Thymus (tissue), 11 donors: Measurements from ENCODE around the gene CUL9. TPM values are rescaled to one million over a fixed set of nuclear protein-coding genes. Genes with fewer than 3 reads are reported as not detected.

Source experiments
- DNase-seq, 9 donors: peaks; one replicate each; pipeline ENCODE4 v3.0.0-alpha.2; 2013; ENCODE audit warnings: low spot score in 9 of 9, low read depth in 6 of 9, missing footprints in 1 of 9
- H3K27ac ChIP-seq, 2 donors: one replicate each; pipeline ENCODE4 v1.5.1; 2013; ENCODE audit warnings: control low read depth in 1 of 2, low read depth in 1 of 2, low read length in 1 of 2, mild to moderate bottlenecking in 1 of 2, moderate library complexity in 1 of 2
- H3K27me3 ChIP-seq, 2 donors: one replicate each; pipeline ENCODE4 v1.5.1; 2013; ENCODE audit warnings: low read length in 1 of 2; ENCODE audit not compliant: control insufficient read depth in 2 of 2, insufficient read depth in 1 of 2
- H3K36me3 ChIP-seq, 2 donors: one replicate each; pipeline ENCODE4 v1.5.1; 2013; ENCODE audit warnings: low read length in 1 of 2, mild to moderate bottlenecking in 1 of 2, moderate library complexity in 1 of 2; ENCODE audit not compliant: control insufficient read depth in 2 of 2, insufficient read depth in 2 of 2
- H3K4me1 ChIP-seq, 2 donors: one replicate each; pipeline ENCODE4 v1.5.1; 2013; ENCODE audit warnings: low read length in 2 of 2; ENCODE audit not compliant: control insufficient read depth in 2 of 2, insufficient read depth in 2 of 2
- H3K4me3 ChIP-seq, 2 donors: one replicate each; pipeline ENCODE4 v1.5.1; 2013; ENCODE audit warnings: low read length in 2 of 2, control low read depth in 1 of 2, mild to moderate bottlenecking in 1 of 2
- H3K9me3 ChIP-seq, 2 donors: one replicate each; pipeline ENCODE4 v1.5.1; 2013; ENCODE audit warnings: low read length in 1 of 2, mild to moderate bottlenecking in 1 of 2; ENCODE audit not compliant: control insufficient read depth in 2 of 2, insufficient read depth in 1 of 2
- WGBS: extraction: QIAGEN DNeasy Blood & Tissue Kit; methylation state at CpG from one replicate; pipeline ENCODE4 v1.1.7; 2013; 5-methylcytosine and 5-hydroxymethylcytosine counted together
- polyA plus RNA-seq: library from polyadenylated mRNA; stranded (reverse); fragments of 200-250 nt; gene quantifications from one replicate; pipeline ENCODE4 v1.2.3, GENCODE V29; 2013
- total RNA-seq: library from RNA; stranded (reverse); fragments of 120-200 nt; gene quantifications from one replicate; pipeline ENCODE4 v1.2.4, GENCODE V29; 2013
- donor health status: healthy.

CUL9 gene
- total and polyA plus RNA-seq, 2 donors = 25.3 to 119 TPM

DNA sequence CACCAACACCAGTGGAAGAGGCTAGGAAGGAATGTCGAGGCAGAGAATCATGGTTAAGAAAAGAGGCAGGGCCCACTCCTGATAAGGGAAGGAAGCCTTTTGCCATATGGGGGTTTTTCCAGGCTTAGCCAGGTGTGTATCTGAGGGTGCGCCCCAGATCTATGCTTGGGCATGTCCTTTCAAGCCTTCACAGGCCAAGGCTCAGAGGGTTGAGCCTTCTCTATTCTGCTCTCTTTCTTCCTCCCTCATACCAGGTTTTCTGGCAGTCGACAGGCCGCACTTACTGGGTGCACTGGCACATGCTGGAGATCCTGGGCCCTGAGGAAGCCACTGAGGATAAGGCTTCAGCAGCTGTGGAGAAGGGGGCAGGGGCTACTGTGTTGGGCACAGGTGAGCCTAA is 4.7 kb downstream of the CUL9 start:
- peaks cover 25 to 40% of the 10 kb centered on the region in 2 donors for H3K4me1 ChIP-seq
- WGBS = 96% methylated on average over 4 of the region's 4 CpGs
- peaks cover 0 to 6% of the 10 kb centered on the region in 2 donors for H3K9me3 ChIP-seq
- H3K36me3 ChIP-seq = peaks cover 34 to 46% of the 10 kb centered on the region in 2 donors
- no peaks in the 10 kb centered on the region for H3K27me3 ChIP-seq
- no peak overlapping the region for H3K4me3 ChIP-seq
- peak overlapping the region in 1 of 2 donors; percentile 10 for H3K27ac ChIP-seq
- DNase-seq = no peak

GRCh38 chr6:43187821-43188220 is 5.8 kb downstream of the CUL9 start:
- Histone ChIP-seq H3K27me3 (no peaks in the 10 kb centered on the region), H3K36me3 (peaks cover 43 to 50% of the 10 kb centered on the region in 2 donors), H3K9me3 (peaks cover 0 to 4% of the 10 kb centered on the region in 2 donors), H3K4me1 (peaks cover 19 to 34% of the 10 kb centered on the region in 2 donors), H3K4me3 (no peak overlapping the region), H3K27ac (no peak overlapping the region)
- WGBS = 97% methylated on average over 7 of the region's 7 CpGs
- DNase-seq = no peak

- peaks cover 0 to 4% of the 10 kb centered on the region in 2 donors for H3K9me3 ChIP-seq
- H3K36me3 ChIP-seq = peaks cover 49 to 55% of the 10 kb centered on the region in 2 donors
- DNase-seq = no peak
- 98% methylated on average over 10 of the region's 10 CpGs for WGBS
- peaks cover 14 to 29% of the 10 kb centered on the region in 2 donors for H3K4me1 ChIP-seq
- H3K27me3 ChIP-seq = no peaks in the 10 kb centered on the region
- H3K4me3 ChIP-seq = no peak overlapping the region
- H3K27ac ChIP-seq = no peak overlapping the region
These were observed 6.4 kb downstream of the CUL9 start for GRCh38 chr6:43188426-43188825.

DNA sequence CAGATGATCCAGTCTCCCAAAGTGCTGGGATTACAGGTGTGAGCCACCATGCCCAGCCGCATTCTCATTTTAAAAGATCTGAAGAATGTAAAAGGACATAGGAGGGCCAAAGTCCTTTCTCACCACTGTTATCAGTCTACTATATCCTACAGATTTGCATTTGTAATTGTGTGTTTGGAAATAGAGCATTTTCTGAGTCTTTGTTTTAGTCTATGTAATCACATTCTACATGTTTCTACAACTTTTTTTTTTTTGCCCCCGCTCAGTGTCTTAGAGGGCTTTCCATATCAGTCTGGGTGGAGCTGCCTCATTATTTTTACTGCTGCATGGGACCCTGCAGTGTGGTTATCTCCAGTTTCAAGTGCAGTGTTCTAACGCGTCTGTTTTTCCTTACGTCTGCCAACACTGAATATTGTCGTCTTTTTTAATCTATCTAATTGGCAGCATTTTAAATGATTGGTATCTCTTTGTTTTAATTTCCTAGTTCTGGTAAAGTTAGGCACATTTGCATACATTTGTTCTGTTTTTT is 7.8 kb downstream of the CUL9 start:
- no peak overlapping the region for H3K4me3 ChIP-seq
- no peaks in the 10 kb centered on the region for H3K27me3 ChIP-seq
- H3K27ac ChIP-seq = no peak overlapping the region
- H3K4me1 ChIP-seq = peaks cover 9 to 19% of the 10 kb centered on the region in 2 donors
- WGBS = 96% methylated on average over 6 of the region's 6 CpGs
- H3K36me3 ChIP-seq = peaks cover 48 to 59% of the 10 kb centered on the region in 2 donors
- peaks cover 0 to 4% of the 10 kb centered on the region in 2 donors for H3K9me3 ChIP-seq
- no peak for DNase-seq

- WGBS = 97% methylated on average over 9 of the region's 9 CpGs
- no peaks in the 10 kb centered on the region for H3K27me3 ChIP-seq
- H3K36me3 ChIP-seq = peaks cover 47 to 58% of the 10 kb centered on the region in 2 donors
- no peak for DNase-seq
- H3K4me1 ChIP-seq = no peaks in the 10 kb centered on the region
- no peak overlapping the region for H3K27ac ChIP-seq
- no peak overlapping the region for H3K4me3 ChIP-seq
- H3K9me3 ChIP-seq = no peaks in the 10 kb centered on the region
These were observed 10.9 kb downstream of the CUL9 start for GRCh38 chr6:43192911-43193310.

GRCh38 chr6:43193929-43194328 is 11.9 kb downstream of the CUL9 start:
- Histone ChIP-seq H3K27ac (no peak overlapping the region), H3K27me3 (no peaks in the 10 kb centered on the region), H3K4me3 (no peak overlapping the region), H3K4me1 (no peaks in the 10 kb centered on the region), H3K9me3 (peaks cover 0 to 4% of the 10 kb centered on the region in 2 donors), H3K36me3 (peaks cover 42 to 52% of the 10 kb centered on the region in 2 donors)
- WGBS = over 99% methylated on average over 5 of the region's 5 CpGs
- no peak for DNase-seq

GRCh38 chr6:43196337-43196736 is 14.3 kb downstream of the CUL9 start:
- 98% methylated on average over 5 of the region's 5 CpGs for WGBS
- peaks cover 0 to 4% of the 10 kb centered on the region in 2 donors for H3K9me3 ChIP-seq
- no peak overlapping the region for H3K27ac ChIP-seq
- H3K36me3 ChIP-seq = peaks cover 52 to 66% of the 10 kb centered on the region in 2 donors
- no peaks in the 10 kb centered on the region for H3K4me1 ChIP-seq
- DNase-seq = no peak
- H3K4me3 ChIP-seq = no peak overlapping the region
- H3K27me3 ChIP-seq = no peaks in the 10 kb centered on the region

DNA sequence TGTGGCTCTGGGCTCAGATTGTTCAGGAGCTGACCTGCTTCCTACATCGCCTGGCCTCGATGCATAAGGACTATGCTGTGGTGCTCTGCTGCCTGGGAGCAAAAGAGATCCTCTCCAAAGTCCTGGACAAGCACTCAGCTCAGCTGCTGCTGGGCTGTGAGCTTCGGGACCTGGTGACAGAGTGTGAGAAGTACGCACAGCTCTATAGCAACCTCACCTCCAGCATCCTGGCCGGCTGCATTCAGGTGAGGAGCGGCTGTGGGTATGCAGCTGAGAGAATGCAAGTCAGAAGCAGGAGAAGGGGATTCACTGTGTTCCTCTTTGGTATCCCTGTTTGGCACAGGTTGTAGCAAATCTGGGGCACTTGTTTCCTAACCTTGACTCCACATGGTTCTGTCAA is 17.9 kb downstream of the CUL9 start:
- Histone ChIP-seq H3K9me3 (peaks cover 0 to 4% of the 10 kb centered on the region in 2 donors), H3K4me3 (no peak overlapping the region), H3K4me1 (no peaks in the 10 kb centered on the region), H3K36me3 (peaks cover 47 to 65% of the 10 kb centered on the region in 2 donors), H3K27ac (no peak overlapping the region), H3K27me3 (no peaks in the 10 kb centered on the region)
- no peak for DNase-seq
- WGBS = 97% methylated on average over 6 of the region's 6 CpGs

GRCh38 chr6:43200541-43200940 is 18.5 kb downstream of the CUL9 start:
- no peaks in the 10 kb centered on the region for H3K4me1 ChIP-seq
- peaks cover 0 to 4% of the 10 kb centered on the region in 2 donors for H3K9me3 ChIP-seq
- no peaks in the 10 kb centered on the region for H3K27me3 ChIP-seq
- peaks cover 49 to 63% of the 10 kb centered on the region in 2 donors for H3K36me3 ChIP-seq
- H3K4me3 ChIP-seq = no peak overlapping the region
- 97% methylated on average over 6 of the region's 6 CpGs for WGBS
- H3K27ac ChIP-seq = no peak overlapping the region
- no peak for DNase-seq
